Globus pallidus (tissue), 1 donor: ENCODE results near the gene PRR30.
"Not testable (repeated sequence)": the region's sequence is repeated elsewhere in the genome, so short reads cannot be mapped to it uniquely, and the experiment has no call there.

Experiments
- DNase-seq: peaks from one replicate; pipeline ENCODE4 v3.0.0-alpha.2; 2015; ENCODE audit warnings: low spot score

PRR30 gene

DNA sequence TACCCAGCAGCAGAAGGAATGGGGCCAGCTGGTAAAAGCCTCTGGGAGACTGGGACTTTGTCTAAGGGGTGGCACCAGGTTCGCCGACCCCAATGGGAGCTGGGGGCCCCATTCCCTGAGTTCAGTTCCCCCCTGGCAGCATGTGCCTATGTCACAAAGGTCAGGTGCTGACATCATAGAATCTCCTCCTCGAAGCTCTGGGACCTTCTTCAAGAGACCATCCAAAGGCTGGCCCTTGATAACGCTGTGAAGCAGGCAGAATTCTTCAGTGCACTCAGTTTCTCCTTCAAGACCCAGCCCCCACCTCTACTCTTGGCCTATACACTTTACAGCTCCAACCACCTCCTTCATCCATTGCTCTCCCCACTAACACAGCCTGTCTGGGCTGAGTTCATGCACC, at the start of gene PRR30:
TSS of gene PRR30 (minus strand) at position 101 of the 400 bp plus-strand sequence. CDS start 1,081 bp downstream, outside the sequence.
- no peak for DNase-seq

DNA sequence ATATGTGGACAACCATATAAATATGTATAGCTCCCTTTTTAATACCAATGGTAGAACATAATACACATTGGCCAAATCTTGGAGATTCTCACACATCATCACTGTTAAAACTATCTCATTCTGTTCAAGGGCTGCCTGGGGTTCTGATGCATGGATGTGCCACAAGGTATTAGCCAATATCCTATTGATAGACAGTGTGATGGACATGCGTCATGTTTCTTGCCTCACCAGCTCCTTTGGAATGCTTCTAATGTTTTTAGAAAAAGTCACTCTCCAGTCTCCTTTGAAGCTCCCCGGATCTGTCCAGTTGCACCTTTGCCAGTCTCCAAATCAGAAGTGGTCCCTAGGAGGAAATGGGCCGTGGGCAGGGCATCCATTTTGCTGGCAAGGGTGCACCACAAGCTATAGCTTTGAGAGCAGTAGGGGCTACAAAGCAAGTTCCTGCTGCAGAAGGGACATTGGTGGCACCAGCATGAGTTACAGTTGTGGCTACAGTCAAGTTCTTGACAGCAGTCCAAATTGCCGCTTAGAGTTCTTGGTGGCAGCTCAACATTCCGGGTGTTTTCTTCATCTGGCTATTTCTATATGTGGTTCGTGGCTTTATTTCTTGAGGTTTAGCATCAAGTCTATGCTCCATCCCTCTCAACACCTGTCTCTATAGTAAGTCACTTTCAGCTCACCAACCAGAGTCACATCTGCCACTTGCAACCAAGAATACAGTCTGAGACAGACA, 47.6 kb upstream of the PRR30 start:
- no peak for DNase-seq

DNA sequence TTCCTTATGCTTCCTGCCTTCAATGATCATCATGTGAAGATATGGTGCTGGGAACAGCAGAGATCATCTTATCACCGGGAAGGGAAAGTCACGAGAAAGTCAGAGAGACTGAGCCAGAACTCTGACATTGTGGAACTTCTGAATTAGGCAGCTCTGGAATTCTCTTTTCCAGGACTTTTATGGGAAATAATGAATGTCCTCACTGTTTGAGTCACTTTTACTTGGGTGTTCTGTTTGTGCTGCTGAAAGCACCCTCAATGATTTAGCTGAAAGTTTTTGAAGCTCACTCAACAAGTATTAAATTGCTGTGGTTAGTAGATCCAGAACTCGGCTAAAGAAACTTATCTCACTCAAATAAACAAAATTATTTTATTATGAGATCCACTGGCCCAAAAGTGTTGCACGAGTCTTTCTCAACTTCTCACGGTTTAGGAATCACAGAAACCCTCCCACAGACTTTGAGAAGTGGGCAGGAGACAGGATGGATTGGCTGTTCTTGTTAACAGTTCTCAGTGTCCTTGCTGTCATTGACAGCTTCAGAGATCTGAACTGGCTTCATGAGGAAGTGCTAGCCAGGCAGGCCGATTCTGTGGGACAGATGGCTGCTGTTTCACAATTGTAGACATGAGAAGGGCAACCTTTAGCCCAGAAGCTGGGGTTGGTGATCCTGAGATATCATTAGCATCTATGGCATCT, 46.3 kb upstream of the PRR30 start:
- no peak for DNase-seq

DNA sequence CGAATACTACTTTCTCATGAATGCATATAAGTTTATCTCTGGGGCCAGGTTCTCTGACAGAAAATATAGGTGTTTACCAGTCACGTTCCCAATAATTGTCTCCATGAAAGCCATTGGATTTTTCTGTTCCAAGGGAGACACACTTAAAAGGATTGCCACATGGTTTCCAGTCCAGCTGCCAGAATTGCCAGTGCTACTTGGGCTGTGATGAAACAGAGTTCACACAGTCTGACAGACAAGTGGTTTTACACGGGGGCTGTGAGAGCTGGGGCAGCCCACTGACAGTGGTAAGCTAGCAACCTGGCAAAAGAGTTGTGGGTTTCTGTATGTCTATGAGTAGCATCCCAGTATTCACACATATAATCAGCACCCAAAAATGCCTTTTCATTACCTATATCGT, 44.9 kb upstream of the PRR30 start:
- no peak for DNase-seq

DNA sequence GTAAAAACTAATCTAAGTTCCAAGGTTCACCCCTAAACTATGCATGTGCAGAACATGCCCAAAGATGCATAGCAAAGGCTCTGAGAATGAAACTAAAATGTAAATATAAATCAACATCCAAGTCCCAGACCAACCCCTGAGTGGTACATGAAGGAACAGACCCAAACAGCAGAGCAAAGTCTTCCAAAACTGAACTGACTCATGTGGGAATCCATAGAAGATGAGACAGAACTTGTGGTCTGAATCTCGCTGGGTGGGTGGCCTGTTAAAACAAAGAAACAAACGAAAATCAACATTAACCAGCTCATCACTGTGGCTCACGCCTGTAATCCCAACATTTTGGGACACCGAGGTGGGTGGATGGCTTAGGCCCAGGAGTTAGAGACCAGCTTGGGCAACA, 43.1 kb upstream of the PRR30 start:
- DNase-seq, result no peak

DNA sequence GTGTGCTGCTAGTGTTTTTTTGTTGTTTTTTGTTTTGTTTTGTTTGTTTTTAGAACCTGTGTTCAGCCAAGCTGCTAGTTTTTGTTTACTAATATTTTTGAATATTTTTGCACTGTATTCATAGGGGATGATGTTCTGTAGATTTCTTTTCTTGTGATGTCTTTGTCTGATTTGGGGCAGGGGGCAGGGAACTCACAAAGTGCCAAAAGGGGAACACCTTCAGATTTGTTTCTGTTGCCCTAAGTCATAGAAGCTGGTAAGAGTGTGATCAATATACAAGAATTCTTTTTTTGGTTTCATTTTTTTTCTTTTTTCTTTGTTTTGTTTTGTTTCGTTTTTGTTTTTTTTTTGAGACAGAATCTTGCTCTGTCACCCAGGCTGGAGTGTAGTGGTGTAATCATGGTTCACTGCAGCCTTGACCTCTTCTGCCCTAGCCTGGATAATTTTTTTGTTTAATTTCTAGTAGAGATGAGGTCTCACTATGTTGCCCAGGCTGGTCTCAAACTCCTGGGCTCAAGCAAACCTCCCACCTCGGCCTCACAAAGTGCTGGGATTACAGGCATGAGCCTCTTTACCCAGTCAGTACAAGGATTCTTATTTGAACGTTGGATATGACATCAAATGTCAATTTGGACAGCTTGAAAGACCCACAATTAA, 40.3 kb upstream of the PRR30 start:
- no peak for DNase-seq

DNA sequence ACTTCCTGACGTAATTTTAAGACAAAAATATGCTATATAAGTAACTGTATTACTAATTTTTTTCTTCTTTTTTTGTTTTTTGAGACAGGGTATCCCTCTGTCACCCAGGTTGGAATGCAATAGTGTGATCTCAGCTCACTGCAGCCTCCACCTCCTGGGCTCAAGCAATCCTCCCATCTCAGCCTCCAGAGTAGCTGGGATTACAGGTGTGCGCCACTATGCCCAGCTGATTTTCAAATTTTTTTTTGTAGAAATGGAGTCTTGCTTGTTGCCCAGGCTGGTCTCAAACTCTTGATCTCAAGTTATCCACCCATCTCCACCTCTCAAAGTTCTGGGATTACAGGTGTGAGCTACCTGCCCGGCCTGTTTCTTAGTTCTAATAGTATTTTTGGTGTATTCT, 39.3 kb upstream of the PRR30 start:
- no peak for DNase-seq

DNA sequence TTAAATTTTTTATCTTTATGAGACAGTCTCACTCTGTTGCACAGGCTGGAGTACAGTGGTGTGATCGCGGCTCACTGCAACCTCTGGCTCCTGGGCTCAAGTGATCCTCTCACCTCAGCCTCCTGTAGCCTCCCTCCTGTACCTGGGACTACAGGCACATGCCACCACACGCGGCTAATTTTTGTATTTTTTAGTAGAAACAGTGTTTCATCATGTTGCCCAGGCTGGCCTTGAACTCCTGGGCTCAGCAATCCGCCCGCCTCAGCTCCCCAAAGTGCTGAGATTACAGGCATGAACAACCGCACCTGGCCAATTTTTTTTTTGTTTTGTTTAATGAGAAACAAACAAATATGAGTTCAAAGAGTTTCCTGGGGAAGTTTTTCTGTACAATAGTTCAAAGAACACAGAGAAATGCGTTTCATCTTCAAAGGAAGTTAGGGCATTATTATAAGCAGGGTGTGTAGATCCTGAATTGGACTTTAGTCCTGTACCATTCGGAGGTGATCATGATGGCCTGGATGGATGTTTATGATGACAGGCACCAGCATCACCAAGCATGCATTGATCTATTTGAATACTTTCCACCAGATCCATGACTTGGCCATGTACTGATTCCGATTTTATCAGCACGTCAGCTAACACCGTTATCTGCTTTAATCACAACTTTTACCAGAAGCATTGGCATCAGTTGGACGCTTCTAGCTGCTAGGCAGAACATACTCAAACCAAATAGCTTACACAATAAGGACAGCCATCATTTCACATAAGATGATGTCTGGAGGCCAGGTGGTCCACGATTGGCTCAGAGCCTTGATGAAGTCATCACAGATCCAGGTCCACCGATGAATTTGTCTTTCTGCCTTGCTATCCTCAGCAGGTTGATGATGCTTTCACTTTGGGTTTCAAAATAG, 38.5 kb upstream of the PRR30 start:
- no peak for DNase-seq

DNA sequence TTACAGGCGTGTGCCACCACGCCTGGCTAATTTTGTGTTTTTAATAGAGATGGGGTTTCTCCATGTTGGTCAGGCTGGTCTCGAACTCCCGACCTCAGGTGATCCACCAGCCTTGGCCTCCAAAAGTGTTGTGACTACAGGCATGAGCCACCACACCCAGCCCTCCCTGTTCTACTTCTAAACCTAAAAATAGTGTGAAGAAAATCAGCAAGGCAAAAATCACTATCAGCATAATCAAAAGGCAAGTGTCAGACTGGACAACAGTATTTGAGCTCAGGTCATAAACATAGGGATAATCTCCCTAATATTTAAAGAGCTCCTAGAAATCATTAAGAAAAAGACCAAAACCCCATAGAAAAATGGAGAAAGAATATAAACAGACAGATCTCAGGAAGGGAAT, 36.6 kb upstream of the PRR30 start:
- not testable (repeated sequence) for DNase-seq

DNA sequence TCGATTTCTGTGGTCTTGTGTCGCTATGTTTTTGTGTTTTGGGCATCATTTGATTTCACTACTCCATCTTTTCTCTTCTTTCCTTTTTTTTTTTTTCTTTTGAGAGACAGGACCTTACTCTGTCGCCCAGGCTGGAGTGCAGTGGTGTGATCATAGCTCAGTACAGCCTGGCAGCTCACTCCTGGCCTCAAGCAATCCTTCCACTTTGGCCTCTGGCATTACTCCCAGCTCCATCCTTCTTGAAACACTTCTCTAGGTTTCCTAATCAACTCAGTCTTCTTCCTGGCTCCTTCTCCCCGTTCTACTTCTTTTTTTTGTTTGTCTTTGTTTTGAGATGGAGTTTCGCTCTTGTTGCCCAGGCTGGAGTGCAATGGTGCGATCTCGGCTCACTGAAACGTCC, 36.1 kb upstream of the PRR30 start:
- DNase-seq, result no peak

DNA sequence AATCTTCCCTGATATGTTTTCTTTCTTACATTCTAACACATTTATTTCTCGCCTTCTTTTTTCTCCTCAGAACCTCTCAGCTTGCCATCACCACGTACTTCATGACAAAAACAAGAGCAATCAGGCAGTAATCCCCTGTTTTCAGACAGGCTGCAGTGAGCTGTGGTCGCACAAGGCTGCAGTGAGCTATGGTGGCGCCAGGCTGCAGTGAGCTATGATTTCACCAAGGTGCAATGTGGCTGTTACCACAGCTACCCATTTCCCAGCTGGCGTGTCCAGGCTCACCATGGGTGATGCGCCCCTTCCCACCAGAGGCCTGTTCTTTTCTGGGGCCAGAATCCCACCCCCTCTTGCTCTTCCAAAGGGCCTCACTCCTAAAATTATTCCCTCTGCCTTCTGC, 35.4 kb upstream of the PRR30 start:
- no peak for DNase-seq

DNA sequence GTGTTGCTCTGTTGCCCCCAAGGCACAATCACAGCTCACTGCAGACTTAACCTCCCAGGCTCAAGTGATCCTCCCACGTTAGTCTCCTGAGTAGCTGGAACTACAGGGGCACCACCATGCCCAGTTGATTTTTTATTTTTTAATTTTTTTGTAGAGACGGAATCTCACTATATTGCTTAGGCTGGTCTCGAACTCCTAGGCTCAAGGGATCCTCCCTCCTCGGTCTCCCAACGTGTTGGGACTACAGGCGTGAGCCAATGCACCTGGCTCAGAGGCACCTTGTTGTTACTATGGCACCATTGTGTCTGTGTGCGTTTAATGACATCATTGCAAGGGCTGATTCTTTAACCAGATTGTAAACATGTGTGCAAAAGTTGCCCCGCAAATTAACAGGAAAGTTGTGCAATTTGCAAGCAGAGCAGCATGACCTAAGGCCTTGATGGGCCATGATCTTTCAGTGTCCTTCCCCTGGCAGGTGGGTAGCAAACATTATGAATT, 32.2 kb upstream of the PRR30 start:
- no peak for DNase-seq

DNA sequence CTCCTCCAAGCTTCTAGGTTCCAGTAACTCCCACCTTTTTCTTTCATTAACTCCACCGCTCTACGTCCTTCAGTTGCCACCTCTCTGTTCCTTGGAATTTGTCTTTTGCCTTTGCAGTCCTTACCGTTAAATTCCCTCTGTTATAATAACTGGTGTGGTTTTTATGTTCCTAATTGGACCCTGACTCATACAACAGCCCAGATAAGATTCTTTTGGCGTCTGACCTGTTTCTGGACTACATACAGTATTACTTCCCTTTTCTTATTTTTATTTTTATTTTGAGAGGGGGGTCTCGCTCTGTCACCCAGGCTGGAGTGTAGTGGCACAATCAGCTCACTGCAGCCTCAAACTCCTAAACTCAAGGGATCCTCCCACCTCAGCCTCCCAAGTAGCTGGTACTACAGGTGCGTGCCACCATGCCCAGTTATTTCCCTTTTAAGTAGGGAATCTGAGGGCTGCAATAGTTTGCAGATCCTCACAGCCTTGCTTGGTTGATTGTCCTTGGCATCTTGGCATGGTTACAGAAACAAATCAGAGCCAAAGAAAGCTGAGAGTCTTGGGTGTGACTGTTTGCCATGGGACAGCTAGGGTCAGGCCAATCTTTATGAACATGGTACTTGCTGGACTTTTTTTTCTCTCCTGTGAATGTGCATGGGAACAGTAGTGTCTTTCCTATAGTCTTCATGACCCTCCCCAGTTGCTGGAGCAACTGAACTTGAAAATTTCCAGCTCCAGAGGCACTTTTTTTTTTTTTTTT, 31.5 kb upstream of the PRR30 start:
- no peak for DNase-seq

DNA sequence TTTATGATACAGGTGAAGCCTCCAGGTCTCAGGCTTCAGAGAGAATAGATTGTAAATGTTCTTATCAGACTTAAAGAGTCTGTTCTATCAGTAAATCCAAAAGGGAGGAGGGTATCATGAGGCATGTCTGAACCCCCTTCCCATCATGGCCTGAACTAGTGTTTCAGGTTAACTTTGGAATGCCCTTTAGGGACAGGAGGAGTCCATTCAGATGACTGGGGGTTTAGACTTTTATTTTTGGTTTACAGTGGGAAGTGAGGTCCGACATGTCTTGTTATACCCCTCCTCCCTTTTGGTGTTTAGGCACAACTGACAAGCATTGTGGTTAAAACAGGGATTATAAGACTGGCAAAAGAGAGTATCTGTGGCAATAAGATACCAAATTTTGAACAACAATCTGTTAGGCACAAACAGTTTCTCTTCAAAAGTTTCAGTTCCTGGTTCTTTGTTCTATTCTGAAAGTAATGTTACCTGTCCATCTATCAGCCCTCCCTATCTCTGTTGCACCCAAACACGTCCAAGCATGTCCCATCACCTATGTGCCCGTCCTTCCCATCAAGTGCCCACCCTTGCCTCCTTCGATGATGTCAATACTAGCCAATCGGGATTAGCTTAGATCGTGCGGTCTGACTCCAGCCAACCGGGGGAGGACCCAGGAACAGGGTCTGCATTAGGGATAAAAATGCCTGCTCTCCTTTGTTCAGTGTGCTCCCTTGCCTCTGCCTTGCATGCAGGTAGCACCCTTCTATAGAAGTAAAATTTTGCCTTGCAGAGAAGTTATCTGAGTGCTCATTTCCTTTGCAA, 26.0 kb upstream of the PRR30 start:
- no peak for DNase-seq

DNA sequence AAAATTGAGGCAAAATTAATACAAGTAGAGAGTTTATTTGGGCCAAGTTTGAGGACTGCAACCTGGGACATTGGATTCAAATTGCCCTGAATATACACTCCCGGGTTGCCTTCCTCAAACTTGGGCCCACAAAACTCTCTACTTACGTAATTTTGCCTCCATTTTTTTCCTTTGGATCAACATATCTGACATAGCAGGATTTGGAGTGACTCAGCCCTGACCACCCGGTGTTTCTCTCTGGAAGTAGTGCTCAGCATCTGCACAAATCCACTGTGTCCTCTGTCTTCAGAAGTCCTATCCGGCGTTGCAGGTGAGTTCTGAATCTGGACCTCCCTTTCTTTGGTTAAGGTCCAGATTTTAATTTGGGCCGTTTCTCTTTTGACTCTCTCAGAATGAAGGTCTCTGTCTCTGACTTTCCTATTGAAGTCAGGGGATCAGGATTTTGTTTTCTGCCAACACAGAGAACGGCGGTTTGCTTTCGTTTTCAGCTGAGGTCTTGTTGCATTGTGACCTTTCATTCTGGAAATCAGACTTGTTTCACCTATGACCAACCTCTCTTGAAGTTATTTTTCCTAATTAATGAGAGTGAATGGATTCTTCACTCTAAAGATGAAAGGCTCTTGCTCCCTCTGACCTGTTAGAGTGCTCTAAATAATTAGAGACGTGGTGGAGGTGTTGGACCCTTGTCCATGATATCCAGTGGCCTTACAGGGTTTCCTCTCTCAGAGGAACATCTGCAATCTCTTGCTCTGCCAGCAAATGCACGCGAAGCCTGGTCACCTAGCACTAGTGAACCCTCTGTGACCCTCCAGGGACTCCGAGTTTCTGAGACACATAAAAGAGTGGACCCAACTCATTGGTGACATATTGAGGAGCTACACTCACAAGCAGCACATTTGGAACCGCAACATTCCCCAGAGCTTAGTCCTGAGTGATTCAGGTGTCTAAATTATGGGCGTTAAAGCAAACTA, 23.2 kb upstream of the PRR30 start:
- no peak for DNase-seq

DNA sequence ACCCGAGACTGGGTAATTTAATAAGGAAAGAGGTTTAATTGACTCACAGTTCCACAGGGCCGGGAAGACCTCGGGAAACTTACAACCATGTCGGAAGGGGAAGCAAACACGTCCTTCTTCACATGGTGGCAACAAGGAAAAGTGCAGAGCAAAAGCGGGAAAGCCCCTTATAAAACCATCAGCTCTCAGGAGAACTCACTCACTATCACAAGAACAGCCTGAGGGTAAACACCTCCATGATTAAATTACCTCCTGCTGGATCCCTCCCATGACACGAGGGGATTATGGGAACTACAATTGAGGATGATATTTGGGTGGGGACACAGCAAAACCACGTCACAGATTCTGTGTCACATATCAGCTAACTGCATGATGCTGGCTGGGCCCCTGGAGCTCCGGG, 21.0 kb upstream of the PRR30 start:
- no peak for DNase-seq

DNA sequence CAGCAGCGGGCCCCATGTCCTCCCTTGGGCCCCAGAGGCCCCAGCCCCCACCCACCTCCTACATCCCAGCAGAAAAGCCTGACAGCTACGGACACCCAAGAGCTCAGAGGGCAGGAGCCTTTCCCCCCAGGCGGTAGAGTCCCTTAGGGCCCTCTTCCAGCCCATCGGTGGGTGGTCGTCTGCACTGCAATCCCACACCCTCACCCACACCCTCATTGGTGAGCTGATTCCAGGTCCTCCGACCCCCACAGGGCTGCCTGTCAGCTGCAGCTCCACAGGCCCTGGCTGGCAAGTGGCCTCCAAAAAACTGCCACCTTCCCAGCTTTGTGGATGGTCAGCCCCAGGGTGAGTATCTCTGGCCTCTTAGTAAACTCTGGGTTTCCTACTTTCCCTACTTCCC, 20.1 kb upstream of the PRR30 start:
- DNase-seq, result no peak

DNA sequence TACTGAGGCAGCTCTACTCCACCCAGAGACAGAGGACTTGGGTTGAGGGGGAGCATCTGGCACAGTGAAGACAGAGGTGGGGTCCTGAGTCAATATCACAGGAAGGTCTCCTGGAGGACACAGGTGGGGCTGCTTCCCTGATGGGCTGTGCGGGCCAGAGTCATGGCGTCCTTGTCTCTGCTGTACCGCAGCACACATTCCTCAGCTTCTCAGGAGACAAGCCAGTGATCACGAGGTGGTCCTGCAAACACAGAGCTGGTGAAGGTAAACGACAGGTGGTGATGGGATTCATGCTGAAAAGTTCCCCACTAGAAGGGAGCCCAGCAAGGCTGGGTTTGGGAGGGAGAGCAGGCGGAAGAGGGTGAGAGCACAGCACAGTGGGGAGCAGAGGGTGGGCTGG, 19.3 kb upstream of the PRR30 start:
- DNase-seq, result no peak

DNA sequence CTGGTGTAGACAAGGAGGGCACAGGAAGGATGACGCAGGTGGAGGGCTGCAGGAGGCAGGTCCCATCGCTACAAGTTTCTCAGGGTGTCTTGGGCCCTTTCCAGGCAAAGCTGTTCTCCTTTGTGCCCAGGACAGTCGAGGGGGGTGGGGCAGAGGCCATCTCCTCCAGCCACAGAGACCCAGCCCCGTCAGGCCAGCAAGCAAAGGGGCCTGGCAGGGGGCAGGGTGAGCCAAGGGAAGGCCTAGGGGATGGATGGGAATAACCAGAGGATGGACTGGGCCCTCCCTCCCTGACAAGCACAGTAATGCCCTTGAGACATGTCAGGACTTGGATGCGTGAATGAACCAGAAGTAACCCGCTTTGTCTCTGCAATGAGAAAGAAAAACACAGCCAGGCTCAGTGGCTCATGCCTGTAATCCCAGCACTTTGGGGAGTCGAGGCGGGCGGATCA, 15.9 kb upstream of the PRR30 start:
- DNase-seq, result no peak
